Stimulated activated CD4-positive, alpha-beta T cell treated with anti-CD3 and anti-CD28 coated beads, Interleukin-15, amount 100 ng/mL, for 48 hours (primary cell): ENCODE results near the gene KRT27.
"Not testable (repeated sequence)": the region's sequence is repeated elsewhere in the genome, so short reads cannot be mapped to it uniquely, and the experiment has no call there.

Source experiments
- DNase-seq, 2 donors: peaks; one replicate each; pipeline ENCODE4 v3.0.0-alpha.2; 2020; ENCODE audit warnings: low read depth in 2 of 2

Gene KRT27

GRCh38 chr17:40755231-40755630 lies 27.1 kb downstream of the KRT27 start, which contains the start of gene KRT25:
Gene KRT25 (minus strand): TSS chr17:40755331. CDS start chr17:40755271, 60 bp downstream.
- no peak for DNase-seq

GRCh38 chr17:40753804-40754203 lies 28.5 kb downstream of the KRT27 start:
- no peak for DNase-seq

GRCh38 chr17:40751065-40751464 lies 31.3 kb downstream of the KRT27 start:
- DNase-seq = no peak

GRCh38 chr17:40750391-40750790 lies 32.0 kb downstream of the KRT27 start:
- DNase-seq = no peak

GRCh38 chr17:40748666-40749065 lies 33.7 kb downstream of the KRT27 start:
- not testable (repeated sequence) for DNase-seq

GRCh38 chr17:40738553-40738952 lies 43.8 kb downstream of the KRT27 start:
- no peak for DNase-seq

GRCh38 chr17:40735016-40735415 lies 47.3 kb downstream of the KRT27 start:
- no peak for DNase-seq

GRCh38 chr17:40734018-40734417 lies 48.3 kb downstream of the KRT27 start:
- DNase-seq = no peak

GRCh38 chr17:40730970-40731369 lies 51.4 kb downstream of the KRT27 start:
- no peak for DNase-seq

GRCh38 chr17:40727447-40728231 lies 54.7 kb downstream of the KRT27 start:
- DNase-seq = no peak

- no peak for DNase-seq
Observed at GRCh38 chr17:40726919-40727318, 55.4 kb downstream of the KRT27 start.
